A204.1 (cell line): ENCODE measurements around the gene GNB5.
"Not testable (repeated sequence)": the region's sequence is repeated elsewhere in the genome, so short reads cannot be mapped to it uniquely, and the experiment has no call there.

Experiments used
- FAIRE-seq: peaks from 2 replicates; lab custom pipeline; 2012; peaks lifted over from hg19 to GRCh38; lab: Jason Lieb, UNC

GNB5 gene

DNA sequence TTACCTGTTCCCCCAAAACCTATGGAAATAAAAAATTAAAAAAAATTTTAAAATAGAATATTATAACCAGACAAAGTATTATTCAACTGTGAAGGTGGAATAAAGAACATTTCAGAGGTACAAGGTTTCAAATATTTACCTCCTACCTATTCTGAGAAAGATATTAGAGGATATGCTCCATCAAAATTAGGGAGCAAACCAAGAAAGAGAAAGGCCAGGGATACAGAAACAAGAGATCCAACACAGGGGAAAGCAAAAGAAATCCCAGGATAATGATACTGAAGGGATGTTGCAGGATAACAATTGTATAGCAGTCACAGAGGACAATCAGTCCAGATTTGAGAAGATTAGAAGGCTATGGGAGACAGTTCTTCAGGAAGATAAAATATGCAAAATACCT lies 101.0 kb downstream of the GNB5 start:
- FAIRE-seq = no peak

DNA sequence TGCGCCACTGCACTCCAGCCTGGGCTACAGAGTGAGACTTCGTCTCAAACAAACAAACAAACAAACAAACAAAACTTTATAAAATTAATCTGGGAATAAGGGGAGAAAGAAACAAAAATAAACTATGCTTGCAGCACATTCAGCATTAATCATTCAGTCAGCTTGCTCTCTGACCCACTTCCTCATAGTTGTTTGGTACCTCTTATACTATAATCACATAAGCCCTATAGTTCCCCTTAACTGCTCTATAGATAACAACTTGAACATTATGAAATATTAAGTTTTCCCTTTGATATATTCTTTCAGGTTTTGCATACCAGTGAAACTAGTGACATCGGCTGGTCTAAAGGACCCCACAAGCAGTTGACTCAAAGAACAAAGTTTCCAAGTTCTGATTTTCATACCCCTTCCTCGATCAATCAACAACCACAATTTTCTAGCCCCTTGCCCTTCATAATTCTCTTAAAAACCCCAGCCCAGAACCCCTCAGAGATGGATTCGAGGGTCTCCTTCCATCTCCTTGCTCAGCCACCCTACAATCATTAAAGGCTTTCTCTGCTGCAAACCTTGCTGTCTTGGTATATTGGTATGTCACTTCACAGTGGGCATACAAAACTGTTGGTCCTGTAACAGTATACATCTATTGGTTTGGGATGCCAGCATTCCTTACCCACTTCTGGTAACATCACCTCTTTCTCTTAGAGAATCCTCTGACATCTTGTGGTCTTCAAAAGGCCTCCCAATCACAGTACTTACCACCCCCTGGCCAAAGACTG lies 105.0 kb downstream of the GNB5 start:
- no peak for FAIRE-seq

- FAIRE-seq = no peak
Measured at GRCh38 chr15:52085299-52085698, 105.9 kb downstream of the GNB5 start.

DNA sequence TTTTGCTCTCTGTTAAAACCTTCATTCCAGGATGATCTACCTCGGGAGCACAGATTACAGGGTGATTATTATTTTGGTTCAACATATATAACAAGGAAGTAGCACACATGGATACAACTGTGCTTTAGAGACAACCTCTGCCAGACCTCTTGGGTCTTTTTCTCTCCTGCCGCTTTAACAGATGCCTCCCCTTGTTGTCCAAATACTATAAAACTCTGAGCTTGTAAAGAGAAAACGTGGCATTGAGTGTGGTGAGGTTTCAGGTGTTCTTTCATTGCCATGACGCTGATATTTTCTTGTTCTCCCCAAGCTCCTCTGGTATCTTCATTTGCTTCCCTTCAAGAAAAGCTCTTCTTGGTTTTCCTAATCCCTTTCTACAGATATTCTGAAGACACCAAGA lies 107.6 kb downstream of the GNB5 start:
- no peak for FAIRE-seq

DNA sequence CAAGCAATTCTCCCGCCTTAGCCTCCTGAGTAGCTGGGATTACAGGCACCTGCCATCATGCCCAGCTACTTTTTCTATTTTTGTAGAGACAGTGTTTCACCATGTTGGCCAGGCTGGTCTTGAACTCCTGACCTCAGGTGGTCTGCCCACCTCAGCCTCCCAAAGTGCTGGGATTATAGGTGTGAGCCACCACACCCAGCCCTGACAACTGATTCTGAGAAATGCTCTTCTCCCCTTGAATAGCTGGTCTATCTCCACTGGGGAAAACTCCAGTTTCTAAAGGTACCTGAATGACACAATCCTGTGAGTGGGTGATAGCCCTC lies 108.2 kb downstream of the GNB5 start:
- not testable (repeated sequence) for FAIRE-seq

DNA sequence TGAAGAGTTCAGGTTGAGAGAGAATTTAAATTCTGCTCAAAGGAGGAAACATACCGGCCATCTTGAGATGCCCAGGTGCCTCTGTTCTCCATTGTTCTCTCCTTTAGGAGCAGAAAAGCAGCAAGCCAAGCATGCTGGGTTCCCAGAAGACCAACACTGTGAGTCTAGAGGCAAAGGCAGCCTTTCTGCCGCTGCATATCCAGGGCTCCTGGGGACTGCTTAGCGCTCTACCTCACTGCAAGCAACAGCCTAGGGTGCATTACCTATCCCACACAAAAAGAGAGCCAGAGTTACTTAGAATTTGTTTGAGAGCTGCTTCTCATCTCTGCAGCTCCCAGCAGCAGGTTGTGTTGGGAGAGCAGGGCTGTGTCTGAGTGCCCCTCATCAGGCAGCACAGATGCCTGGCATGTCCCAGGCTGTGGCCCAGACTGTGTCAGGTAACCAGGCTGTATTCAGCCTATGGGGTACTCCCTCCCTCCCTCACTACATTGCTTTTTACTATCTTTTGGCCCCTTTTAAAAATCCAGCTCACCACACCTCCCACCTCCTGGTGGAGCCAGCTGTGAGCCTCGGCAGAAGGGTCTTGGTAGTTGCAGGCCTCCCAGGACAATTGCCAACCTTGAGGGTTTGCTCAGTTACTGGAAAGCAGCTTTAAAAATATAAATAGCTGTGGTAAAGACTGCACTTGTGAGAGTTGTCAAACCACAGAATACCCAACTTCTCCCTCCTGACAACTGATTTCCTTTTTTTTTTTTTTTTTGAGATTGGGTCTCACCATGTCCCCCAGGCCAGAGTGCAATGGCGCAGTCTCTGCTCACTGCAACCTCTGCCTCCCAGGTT lies 108.8 kb downstream of the GNB5 start:
- no peak for FAIRE-seq

GRCh38 chr15:52080706-52081392 lies 110.3 kb downstream of the GNB5 start:
- FAIRE-seq = no peak

DNA sequence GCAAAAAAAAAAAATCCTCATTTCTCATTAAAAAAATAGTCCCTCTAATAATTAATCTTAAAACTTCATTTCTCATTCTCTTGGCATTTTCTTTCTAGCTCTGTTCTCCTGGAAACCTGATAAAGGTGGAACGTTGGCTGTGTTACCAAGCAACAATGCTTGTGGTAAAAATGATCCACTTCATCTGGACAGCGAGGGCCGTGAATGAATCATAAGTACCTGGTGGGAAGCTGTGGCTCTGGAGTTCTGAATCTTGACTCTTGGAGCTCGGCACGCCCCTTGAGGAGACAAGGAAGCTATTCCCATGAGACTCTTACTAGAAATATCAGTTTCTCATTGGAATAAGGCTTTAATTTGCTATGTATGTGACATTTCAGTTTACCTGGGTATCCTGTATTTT lies 111.2 kb downstream of the GNB5 start:
- no peak for FAIRE-seq

DNA sequence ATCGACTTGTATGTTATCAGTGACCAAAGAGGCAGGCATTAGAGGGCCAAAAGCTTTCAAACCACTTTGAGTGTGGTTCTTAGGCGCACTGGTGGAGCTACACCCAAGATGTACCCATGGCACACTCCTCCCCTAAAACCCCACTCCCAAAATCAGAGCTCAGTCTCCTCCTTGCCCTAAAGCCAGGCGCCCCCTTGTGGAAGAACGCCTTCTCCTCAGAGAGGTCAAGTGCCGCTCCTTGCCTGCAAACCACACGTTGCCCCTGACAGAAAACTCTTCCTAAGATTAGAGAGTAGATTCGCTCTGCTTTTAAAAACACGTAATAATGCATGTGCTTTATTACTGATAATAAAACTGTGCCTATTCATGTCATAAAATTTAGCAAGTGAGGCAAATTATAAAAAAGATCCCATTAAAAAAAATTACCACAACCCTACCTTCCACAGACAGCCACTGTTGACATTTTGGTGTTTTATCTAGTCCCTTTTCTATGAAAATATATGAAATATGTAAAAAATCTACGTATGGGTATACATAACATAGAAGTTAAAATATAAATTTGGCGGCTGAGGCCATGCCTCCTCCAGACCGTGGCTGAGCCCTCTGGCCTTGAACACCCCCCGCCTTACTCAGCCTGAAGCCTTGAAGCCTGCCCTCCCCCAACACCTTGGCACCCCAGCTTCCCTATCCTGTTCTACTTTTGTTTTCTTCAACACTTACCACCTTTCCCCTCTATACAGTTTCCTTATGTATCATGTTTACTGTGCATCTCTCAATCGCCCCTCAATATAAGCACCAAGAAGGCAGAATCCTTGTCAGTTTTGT lies 112.1 kb downstream of the GNB5 start:
- no peak for FAIRE-seq

GRCh38 chr15:52078197-52078875 lies 112.9 kb downstream of the GNB5 start:
- FAIRE-seq = no peak

DNA sequence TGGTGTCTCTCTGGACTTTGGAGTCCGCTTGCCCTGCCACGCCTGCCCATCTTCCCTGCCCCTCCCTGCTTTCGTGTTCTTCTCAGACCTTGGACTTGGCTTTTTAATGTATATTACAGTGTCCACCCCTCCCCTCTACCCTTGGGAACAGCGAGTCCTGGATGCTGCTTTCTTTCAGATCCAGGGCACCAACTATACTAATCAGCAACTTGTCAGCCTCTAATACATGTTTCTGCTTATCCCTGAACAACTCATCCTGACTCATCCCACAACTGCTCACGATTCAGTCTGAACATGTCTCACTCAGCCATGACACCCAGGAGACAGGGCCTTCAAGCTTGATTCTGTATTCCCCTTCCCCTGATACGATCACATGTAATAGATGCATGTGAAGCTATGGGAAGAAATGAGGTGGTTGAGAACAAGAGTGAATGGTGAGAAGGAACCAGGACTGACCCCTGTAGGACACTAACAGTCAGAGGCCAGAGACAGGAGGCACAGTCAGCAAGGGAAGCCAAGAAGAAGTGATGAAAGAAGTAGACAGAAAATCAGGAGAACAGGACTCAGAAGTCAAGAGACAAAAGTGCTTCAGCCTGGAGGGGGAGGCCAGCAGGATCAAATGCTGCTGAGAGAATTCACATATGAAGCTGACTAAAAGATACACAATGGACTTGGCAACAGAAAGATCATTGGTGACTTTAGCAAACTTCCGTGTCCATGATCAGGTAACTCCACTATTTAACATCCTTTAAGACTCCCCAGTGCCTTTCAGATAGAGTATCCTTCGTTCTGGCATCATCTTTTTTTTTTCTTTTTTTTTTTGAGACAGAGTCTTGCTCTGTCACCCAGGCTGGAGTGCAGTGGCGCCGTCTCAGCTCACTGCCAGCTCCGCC lies 114.1 kb downstream of the GNB5 start:
- FAIRE-seq = no peak

DNA sequence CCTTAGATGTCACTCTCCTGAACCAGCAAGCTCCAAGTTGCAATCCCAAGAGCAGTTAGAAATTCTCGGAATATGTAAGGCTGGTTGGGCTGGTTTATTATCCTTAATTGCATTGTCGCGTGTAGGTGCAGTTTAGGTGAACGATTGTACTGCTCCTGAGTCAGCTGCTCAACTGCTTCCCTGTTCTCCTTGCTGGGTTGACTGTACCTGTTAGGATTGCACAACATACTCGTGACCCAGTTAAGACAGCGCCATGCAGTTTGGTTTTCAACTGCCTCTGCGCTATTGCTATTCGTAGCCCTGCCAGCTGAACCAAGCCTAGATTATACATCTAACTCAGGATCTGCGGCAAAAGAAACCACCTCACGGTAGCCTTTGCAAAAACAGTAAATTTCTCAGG lies 119.6 kb downstream of the GNB5 start:
- FAIRE-seq = no peak

GRCh38 chr15:52069559-52069958 lies 121.6 kb downstream of the GNB5 start:
- no peak for FAIRE-seq

- FAIRE-seq = no peak
Measured at GRCh38 chr15:52068004-52068615, 123.1 kb downstream of the GNB5 start.

DNA sequence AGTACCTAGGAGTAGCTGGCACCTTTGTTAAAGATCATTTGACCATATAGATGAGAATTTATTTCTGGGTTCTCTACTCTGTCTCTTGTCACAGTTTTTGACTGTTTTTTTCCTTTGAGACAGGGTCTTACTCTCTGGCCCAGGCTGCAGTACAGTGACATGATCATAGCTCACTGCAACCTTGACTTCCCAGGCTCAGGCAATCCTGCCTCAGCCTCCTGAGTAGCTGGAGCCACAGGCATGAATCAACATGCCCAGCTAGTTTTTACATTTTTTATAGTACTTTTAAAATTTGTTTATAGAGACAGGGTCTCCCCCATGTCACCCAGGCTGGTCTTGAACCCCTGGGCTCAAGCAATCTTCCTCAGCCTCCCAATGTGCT lies 123.7 kb downstream of the GNB5 start:
- FAIRE-seq = no peak

- no peak for FAIRE-seq
Measured at GRCh38 chr15:52066842-52067544, 124.2 kb downstream of the GNB5 start.
